ENCODE results near the gene TRIM17. TPM values are rescaled to one million over a fixed set of nuclear protein-coding genes. Genes with fewer than 3 reads are reported as not detected.

TRIM17 gene
- total RNA-seq, 1 experiment from 2014 or later = not detected

- DNase-seq (ENCODE audit: low read depth) = no peak
Observed at GRCh38 chr1:228368801-228369607, 47.7 kb downstream of the TRIM17 start.

DNA sequence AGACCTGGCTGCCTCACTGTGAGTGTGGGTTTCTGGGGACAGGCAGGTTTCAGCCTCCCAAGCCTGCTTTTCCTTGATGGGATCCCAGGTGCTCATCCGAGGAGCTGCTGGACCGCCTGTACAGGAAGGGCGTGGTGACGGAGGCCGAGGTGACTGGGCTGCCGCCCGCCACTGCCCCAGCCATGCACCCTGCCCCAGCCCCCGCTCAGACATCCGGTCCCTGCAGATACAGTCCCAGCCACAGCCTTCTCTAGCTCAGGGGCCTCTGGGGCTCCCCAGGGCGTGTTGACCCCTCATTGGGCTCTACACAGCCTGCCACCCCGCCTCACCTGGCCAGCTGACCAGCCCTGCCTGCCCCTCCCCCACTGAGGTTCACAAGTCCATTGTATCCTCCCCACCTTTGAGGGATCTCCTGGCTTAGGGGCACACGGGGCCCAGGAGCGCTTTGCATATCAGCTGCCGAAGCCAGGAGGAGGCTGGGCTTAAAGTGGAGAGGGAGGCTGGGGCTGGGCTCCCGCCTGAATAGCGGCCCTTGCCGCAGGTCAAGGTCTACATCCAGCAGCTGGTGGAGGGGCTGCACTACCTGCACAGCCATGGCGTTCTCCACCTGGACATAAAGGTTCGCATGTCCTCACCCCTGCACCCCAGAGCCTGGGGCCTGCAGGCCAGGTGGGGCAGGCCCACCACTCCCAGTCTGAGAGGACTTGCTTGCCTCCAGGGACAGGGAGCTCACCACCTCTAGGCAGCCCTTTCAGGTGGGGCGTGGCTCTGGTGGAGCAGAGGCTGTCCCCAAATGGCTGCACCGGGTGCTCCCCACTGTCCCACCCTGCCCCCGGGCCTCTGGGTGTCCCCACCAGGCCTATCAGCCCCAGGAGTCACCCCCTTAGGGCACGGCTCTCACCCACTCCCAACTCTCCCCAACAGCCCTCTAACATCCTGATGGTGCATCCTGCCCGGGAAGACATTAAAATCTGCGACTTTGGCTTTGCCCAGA lies 48.6 kb downstream of the TRIM17 start:
- DNase-seq (ENCODE audit: low read depth) = no peak

DNA sequence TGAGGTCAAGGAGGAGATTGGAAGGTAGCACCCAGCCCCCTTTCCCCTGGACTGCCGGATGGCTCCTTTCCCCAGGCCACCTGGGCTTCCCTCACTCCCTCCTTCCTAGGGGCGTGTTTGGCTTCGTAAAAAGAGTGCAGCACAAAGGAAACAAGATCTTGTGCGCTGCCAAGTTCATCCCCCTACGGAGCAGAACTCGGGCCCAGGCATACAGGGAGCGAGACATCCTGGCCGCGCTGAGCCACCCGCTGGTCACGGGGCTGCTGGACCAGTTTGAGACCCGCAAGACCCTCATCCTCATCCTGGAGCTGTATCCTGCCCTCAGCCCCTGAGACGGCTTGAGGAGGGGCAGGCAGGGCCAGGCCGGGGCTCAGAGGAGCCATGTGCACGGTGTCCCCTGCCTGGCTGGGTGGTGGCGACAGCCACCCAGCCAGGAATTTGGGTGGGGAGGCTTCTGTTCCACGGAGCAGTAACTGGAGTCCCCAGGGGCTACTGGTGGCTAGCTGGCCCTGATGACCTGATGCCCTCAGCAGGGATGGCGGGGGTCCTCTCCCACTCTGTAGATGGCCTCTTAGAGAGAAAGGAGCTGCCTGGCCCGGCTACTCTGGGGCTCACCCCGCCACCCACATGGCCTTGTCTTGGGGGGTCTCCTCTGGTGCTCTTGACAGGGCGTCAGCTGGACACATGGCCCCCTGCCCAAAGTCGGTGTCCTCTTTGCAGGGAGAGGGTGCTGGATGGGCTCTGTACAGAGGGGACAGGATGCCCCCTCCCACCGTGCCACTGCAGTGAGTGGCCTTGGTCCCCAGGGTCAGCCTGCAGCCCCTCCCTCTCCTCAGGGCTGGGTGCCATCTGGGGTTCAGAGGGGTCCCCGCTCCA lies 49.6 kb downstream of the TRIM17 start:
- no peak for DNase-seq (ENCODE audit: low read depth)

GRCh38 chr1:228366062-228366865 lies 50.4 kb downstream of the TRIM17 start:
- DNase-seq (ENCODE audit: low read depth) = no peak

GRCh38 chr1:228365271-228366061 lies 51.2 kb downstream of the TRIM17 start:
- no peak for DNase-seq (ENCODE audit: low read depth)

- DNase-seq (ENCODE audit: low read depth) = no peak
Observed at GRCh38 chr1:228364706-228365213, 51.9 kb downstream of the TRIM17 start.

GRCh38 chr1:228364068-228364705 lies 52.5 kb downstream of the TRIM17 start:
- DNase-seq (ENCODE audit: low read depth) = no peak

DNA sequence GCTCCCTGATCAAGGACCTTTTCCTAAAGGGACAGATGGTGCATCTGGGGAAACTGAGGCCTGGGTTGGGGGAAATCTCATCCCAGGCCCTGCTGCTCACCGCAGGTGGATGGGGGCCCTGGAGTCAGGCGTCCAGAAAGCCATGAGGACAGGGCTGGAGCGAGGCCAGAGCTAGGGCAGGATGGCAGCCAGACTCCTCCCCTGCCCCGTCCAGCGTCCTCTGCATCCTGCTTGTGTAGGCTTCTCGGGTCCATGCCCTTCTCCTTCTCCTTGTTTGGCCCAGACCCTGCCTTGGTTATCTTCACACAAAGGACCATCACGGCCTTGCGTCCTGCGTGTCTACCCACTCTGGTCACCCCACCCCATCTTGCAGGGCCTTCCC lies 53.0 kb downstream of the TRIM17 start:
- no peak for DNase-seq (ENCODE audit: low read depth)

DNA sequence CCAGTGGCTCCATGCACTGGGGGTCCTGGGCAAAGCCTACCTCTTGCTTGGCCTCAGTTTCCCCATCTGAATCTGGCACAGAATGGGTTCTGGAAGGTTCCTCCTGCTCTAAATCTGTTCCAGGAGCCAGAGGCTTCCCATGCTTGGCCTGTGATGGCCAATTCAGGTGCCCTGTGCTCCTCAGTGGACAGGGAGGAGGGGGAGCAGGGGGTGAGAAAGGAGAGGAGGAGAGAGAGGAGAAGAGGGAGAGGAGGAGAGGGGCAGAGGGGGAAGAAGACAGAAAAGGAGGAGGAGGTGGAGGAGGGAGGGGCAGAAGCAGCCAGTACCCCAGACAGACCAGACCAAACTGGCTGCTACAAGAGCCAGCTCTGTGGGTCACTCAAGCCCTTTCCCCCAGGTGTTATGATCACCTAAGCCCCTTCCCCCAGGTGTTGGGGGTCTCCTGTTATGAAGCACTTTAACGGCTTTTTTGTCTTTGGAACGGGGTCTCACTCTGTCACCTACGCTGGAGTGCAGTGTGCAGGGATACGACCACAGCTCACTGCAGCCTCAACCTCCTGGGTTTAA lies 53.7 kb downstream of the TRIM17 start:
- DNase-seq (ENCODE audit: low read depth) = no peak

GRCh38 chr1:228362141-228362883 lies 54.3 kb downstream of the TRIM17 start:
- DNase-seq (ENCODE audit: low read depth) = no peak

GRCh38 chr1:228361314-228362140 lies 55.1 kb downstream of the TRIM17 start:
- no peak for DNase-seq (ENCODE audit: low read depth)

- DNase-seq (ENCODE audit: low read depth) = no peak
Observed at GRCh38 chr1:228360533-228361313, 55.9 kb downstream of the TRIM17 start.

DNA sequence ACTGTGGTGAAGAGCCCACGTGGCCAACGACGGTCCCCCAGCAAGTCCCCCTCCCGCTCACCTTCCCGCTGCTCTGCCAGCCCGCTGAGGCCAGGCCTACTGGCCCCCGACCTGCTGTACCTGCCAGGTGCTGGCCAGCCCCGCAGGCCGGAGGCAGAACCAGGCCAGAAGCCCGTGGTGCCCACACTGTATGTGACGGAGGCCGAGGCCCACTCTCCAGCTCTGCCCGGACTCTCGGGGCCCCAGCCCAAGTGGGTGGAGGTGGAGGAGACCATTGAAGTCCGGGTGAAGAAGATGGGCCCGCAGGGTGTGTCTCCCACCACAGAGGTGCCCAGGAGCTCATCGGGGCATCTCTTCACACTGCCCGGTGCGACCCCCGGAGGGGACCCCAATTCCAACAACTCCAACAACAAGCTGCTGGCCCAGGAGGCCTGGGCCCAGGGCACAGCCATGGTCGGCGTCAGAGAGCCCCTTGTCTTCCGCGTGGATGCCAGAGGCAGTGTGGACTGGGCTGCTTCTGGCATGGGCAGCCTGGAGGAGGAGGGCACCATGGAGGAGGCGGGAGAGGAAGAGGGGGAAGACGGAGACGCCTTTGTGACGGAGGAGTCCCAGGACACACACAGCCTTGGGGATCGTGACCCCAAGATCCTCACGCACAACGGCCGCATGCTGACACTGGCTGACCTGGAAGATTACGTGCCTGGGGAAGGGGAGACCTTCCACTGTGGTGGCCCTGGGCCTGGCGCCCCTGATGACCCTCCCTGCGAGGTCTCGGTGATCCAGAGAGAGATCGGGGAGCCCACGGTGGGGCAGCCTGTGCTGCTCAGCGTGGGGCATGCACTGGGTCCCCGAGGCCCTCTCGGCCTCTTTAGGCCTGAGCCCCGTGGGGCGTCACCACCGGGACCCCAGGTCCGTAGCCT lies 56.8 kb downstream of the TRIM17 start:
- no peak for DNase-seq (ENCODE audit: low read depth)

- no peak for DNase-seq (ENCODE audit: low read depth)
Observed at GRCh38 chr1:228358764-228359612, 57.7 kb downstream of the TRIM17 start.

All from HT1080 (cell line).